GM18499 (cell line): ENCODE data around the gene PUM1.
"Not testable (repeated sequence)": the region's sequence is repeated elsewhere in the genome, so short reads cannot be mapped to it uniquely, and the experiment has no call there.

Experiments used
- ATAC-seq: cut with Tn5 transposase; IDR thresholded peaks from one replicate; pipeline ENCODE4 v1.9.1; 2021; ENCODE audit warnings: moderate number of reproducible peaks; ENCODE audit not compliant: insufficient read depth, unreplicated experiment

Gene PUM1, protein sequence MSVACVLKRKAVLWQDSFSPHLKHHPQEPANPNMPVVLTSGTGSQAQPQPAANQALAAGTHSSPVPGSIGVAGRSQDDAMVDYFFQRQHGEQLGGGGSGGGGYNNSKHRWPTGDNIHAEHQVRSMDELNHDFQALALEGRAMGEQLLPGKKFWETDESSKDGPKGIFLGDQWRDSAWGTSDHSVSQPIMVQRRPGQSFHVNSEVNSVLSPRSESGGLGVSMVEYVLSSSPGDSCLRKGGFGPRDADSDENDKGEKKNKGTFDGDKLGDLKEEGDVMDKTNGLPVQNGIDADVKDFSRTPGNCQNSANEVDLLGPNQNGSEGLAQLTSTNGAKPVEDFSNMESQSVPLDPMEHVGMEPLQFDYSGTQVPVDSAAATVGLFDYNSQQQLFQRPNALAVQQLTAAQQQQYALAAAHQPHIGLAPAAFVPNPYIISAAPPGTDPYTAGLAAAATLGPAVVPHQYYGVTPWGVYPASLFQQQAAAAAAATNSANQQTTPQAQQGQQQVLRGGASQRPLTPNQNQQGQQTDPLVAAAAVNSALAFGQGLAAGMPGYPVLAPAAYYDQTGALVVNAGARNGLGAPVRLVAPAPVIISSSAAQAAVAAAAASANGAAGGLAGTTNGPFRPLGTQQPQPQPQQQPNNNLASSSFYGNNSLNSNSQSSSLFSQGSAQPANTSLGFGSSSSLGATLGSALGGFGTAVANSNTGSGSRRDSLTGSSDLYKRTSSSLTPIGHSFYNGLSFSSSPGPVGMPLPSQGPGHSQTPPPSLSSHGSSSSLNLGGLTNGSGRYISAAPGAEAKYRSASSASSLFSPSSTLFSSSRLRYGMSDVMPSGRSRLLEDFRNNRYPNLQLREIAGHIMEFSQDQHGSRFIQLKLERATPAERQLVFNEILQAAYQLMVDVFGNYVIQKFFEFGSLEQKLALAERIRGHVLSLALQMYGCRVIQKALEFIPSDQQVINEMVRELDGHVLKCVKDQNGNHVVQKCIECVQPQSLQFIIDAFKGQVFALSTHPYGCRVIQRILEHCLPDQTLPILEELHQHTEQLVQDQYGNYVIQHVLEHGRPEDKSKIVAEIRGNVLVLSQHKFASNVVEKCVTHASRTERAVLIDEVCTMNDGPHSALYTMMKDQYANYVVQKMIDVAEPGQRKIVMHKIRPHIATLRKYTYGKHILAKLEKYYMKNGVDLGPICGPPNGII

DNA sequence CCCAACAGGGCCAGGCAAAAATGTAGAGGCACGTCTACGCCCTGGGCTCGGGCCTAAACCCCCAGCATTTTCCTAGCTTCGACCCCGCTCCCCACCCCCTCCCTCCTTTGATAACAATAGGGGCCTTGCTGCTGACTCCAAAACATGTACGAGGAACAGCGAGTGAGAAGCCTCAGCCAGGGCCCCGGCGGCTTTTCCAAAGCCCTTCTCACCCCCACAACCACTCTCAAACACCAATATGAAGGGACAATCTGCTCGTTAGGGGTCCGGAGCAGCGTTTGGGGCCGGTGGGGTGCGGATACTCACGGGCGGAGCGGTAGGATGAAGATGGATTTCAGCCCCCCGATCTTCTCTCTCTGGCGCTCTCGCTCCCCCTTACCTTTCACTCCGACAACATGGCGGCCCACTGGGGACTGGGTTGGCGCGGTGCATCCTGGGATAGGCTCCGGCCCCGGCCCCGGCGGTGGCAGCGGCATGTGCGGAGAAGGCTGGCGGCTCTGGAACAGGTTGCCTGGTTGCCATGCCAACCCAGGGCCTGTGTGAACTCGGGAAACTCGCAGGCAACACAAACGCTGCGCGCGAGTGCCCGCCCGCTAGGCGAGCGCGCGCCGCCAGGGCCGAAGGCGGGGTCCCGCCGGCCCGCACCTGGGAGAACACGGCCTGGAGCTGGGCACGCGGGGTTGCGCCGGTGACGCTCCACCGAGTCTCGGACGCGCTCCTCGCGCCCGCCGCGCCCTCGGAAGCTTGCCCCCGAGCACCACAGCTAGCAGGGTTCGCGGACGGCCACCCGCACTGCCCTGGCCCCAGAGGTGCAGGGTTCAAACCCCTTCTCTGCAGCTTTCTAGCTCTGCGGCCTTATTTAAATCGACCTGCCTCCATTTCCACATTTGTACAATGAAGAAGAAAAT, at the start of gene PUM1:
TSS of gene PUM1 (minus strand) at position 408 of the 908 bp plus-strand sequence. CDS start 6,151 bp downstream, outside the sequence.
- ATAC-seq, result peak; percentile 58

DNA sequence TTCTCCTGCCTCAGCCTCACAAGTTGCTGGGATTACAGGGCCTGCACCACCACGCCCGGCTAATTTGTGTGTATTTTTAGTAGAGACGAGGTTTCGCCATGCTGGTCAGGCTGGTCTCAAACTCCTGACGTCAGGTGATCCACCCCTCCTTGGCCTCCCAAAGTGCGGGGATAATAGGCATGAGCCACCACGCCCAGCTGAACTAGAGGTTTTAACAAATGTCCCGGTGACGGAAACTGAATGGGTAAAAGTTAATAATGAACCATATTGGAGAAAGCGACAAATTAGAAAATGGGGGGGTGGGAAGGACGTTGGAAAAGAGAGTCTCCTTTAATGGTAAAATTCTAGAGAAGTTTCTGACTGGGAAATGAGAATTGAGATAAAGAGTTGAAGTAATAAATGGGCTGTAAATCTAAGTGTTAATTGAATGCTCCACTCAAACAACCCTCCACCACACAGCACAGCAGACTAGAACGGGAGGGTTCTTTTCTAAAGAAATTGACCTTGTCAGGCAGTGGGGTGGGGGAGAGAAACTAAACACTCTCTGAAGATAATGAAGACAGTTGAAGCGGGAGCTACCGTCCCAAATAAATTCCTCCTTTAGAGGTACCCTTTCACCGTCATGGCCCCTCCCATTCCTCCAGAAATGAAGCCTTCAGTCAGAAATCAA, 46.9 kb upstream of the PUM1 start:
- no peak for ATAC-seq

DNA sequence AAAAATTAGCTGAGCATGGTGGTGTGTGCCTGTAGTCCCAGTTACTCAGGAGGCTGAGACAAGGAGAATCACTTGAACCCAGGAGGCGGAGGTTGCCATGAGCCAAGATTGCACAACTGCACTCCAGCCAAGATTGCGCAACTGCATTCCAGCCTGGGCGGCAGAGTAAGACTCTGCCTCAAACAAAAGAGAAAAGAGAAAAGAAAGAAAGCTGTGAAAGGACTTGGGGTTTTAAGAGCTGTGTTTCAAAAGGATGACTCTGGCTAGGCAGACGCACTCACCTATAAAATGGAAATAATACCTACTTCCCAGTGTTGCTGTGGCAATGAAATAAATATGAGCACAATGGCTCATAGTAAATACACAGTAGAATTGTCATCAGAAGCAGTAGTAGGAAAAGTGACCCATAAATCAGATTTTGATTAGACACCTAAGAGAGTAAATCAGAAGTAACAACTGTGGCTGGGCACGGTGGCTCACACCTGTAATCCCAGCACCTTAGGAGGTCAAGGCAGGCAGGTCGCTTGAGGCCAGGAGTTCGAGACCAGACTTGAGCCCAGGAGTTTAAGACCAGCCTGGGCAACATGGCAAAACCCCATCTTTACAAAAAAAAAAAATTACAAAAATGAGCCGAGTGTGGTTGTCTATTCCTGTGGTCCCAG, 45.9 kb upstream of the PUM1 start:
- no peak for ATAC-seq

DNA sequence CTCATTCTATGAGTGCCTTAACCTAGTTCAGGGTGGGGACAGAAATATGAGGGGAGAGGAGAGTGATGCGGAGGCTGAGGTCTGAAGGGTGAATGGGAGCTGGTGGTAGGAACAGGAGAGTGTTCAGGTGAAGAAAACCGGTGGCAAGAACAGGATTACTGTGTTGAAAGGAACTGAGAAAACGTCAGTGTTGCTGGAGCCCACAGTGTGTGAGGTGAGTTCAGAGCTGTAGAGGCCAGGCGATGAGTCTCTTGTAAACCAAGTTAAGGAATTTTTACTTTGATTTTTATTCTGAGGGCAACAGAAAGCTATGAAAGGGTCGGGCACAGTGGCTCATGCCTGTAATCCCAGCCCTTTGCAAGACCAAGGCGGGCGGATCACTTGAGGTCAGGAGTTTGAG, 45.3 kb upstream of the PUM1 start:
- no peak for ATAC-seq

DNA sequence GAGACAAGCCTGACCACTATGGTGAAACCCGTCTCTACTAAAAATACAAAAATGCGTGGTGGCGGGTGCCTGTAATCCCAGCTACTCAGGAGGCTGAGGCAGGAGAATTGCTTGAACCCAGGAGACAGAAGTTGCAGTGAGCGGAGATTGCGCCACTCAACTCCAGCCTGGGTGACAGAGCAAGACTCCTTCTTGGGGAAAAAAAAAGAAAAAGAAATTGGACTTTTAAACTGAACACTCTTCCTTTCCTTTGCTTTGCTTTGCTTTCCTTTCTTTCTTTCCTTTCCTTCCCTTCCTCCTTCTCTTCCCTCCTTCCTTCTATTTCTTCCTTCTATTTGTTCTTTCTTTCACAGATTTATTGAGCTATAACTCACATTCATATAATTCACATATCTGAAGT, 43.3 kb upstream of the PUM1 start:
- ATAC-seq, result no peak

DNA sequence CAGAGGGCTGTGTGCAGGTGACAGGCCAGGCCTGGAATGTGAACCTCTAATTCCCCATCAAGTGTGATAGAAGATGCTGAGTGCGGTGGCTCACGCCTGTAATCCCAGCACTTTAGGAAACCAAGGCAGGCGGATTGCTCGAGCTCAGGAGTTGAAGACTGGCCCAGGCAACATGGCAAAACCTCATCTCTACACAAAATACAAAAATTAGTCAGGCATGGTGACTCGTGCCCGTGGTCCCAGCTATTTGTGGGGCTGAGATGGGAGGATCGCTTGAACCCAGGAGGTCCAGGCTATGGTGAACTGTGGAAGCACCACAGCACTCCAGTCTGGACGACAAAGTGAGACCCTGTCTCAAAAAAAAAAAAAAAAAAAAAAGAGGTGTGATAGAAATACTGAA, 40.1 kb upstream of the PUM1 start:
- no peak for ATAC-seq

DNA sequence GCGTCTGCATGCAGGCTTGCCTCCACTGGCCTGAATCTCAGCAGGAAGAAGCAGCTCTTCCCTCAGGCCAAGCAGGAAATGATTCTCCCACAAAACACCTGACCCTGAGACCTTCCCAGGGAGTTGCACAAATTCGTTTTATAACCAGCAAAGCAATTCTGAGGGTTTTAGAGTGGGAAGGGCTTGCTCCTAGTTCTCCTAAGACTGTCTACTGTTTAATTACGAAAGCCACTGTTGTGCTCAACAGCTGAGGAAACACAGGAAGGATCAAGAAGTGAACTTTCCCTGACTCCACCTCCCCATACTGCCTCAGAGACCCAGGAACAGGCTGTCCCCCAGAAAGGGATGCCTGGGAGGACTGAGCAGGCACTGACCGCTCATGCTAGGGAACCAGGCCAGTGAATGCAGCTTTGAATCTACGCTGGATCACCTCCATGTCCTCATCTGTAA, 37.0 kb upstream of the PUM1 start:
- no peak for ATAC-seq

DNA sequence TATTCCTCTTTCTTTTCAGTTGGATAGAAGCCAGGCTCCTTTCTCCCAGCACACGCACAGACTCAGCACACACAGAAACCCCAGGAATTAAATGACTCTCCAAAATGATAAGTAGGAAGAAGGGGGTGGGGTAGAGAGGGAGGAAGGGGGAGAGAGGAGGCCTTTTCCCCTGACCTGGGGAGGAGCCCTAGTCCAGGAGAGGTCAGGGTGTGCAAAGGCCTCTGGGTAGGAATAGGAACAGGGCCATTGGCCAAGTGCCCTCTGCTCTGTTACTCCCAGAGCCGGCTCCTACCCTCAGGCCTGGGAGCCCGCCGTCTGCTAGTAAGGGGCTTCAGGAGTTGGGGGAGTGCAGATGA, 35.6 kb upstream of the PUM1 start:
- ATAC-seq, result no peak

DNA sequence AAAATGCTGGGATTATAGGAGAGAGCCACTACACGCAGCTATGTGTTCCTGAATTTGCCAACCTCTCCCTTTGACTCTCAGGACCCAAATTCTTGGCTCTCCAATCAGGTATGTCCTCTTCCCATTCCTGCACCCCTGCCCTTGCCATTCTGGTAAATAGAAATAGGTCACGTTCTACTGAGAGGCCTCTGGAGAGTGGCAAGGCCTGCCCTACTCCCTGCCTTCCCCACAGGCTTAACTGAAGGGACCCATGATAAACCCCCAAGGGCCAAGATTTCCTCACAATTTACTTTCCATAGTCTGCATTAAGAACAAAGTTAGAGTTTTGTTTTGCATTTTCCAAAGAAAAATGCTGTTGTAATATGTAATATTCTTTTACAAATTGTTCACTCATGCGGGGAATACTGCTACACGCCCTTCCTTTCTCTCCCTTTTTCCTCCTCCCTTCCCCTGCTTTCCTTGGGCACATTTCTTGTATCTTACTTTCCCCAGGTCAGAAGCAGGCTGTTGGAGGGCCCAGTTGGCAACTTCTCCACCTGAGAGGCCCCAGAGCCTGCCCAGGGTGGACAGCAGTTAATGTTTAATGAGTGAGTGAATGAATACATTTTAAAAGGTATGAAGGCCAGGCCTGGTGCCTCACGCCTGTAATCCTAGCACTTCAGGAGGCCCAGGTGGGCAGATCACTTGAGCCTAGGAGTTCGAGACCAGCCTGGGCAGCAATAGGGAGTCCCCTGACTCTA, 33.9 kb upstream of the PUM1 start:
- no peak for ATAC-seq

DNA sequence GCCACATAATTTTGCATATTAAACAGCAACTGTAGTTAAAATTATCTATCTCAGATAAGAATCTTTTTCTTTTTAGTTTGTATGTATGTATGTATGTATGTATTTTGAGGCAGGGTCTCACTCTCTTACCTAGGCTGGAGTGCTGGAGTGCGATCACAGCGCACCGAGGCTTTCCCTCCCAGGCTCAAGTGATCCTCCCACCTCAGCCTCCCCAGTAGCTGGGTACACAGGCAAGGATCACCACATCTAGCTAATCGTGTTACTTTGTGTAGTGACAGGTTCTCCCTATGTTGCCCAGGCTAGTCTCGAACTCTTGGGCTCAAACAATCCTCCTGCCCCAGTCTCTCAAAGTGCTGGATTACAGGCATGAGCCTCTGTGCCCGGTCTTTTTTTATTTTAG, 30.5 kb upstream of the PUM1 start:
- ATAC-seq, result no peak

DNA sequence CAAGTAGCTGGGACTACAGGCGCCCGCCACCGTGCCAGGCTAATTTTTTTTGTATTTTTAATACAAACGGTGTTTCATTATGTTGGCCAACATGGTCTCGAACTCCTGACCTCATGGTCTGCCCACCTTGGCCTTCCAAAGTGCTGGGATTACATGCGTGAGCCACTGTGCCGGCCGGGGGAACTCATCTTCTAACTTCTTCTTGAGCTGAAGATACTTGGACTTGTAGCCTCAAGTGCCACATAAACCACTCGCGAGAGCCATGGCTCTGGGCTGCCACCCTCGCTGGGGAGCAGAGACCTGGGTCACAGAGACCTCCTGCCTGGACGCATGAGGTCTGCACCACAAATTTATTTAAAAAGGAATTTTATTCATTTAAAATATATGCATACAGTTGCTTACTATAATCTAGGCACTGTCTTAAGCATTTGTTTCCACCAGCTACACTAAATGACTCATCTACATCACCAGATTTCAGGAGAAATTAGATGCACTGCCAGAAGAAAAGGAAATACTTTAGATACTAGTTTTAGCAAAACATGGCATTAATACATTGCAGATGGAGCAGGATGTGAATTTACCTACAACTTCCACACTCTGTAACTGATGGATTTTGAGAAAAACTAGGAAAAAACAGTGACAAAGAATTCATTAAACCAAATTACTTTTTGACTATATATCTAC, 29.9 kb upstream of the PUM1 start:
- ATAC-seq, result no peak

DNA sequence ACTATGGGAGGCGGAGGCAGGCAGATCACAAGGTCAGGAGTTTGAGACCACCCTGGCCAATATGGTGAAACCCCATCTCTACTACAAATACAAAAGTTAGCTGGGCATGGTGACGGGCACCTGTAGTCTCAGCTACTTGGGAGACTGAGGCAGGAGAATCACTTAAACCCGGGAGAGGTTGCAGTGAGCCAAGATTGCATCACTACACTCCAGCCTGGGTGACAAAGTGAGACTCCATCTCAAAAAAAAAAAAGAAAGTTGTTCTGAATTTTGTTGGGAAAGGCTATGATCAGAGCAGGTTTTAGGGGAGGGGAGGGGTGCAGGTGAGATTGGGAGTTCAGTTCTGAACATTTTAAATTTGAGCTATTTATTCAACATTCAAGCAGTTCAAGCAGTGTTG, 22.6 kb upstream of the PUM1 start:
- ATAC-seq, result not testable (repeated sequence)

DNA sequence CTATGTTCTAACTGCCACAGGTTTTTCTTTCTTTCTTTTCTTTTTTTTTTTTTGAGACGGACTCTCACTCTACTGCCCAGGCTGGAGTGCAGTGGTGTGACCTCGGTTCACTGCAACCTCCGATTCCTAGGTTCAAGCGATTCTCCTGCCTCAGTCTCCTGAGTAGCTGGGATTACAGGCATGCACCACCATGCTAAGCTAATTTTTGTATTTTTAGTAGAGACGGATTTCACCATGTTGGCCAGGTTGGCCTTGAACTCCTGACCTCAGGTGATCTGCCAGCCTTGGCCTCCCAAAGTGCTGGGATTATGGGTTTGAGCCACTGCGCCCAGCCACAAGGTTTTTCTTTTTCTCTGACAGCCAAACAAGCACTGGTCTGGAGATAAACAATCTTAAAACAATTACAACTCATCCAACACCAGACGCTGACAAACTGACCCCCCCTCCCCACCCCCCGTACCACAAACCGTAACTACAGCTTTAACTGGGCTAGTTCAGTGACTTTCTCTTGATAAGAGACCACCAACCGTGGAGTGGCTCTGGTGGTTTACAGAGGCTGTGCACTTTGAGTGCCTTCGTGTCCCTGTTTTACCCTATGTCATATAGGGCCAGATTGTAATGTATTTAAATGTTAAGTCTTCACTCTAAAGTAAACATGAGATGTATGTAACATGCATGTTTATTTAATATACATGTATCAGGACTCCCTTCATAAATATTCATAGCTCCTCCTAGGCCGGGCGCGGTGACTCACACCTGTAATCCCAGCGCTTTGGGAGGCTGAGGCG, 19.5 kb upstream of the PUM1 start:
- ATAC-seq, result no peak

DNA sequence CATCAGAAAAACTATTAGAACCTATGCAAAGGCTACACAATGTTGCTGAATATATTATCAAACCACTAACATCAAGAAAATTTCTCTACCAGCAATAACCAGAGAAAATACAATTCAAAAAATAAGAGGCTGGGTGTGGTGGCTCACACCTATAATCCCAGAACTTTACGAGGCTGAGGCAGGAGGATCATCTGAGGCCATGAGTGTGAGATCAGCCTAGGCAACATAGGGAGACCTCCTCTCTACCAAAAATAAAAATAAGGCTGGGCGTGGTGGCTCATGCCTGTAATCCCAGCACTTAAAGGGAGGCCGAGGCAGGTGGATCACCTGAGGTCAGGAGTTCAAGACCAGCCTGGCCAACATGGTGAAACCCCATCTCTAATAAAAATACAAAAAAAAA, 16.9 kb upstream of the PUM1 start:
- no peak for ATAC-seq

DNA sequence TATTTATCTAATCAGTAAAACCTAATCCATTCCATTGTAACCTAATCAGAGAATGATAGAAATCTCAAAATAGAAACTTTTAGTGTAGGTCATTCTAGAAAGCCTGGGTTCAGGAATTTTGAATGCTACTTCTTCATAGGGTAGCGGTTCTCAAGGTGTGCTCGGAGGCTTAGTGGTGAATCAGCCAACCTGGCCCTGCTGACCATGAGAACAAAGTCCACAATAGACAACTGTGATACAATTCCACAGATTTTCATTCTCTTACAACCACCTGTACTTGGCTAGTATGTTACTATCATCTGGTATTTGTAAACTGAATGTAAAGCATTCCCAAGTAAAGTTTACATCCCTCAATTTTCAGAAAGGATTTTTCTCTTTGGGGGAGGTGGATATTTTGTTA, 7.5 kb upstream of the PUM1 start:
- no peak for ATAC-seq

DNA sequence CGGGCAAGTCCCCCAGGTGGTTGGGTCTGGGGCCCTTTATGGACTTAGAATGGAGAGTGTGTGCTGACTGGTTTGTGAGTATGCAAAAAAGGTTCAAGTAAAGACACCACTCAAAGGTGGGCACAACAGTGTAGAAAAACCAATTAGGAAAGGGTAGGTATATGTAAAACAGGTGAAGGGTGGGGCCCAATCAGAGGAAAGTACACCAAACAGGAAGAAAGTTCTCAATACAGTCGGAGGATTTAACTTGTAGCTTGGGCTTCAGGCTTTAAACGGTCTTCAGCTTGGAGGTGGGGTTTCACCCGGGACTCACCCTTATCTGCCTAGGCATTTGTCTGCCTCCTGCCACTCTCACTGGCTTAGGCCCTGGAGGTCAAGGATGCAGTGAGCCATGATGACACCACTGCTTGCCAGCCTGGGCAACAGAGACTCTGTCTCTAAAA, 6.8 kb upstream of the PUM1 start:
- no peak for ATAC-seq

DNA sequence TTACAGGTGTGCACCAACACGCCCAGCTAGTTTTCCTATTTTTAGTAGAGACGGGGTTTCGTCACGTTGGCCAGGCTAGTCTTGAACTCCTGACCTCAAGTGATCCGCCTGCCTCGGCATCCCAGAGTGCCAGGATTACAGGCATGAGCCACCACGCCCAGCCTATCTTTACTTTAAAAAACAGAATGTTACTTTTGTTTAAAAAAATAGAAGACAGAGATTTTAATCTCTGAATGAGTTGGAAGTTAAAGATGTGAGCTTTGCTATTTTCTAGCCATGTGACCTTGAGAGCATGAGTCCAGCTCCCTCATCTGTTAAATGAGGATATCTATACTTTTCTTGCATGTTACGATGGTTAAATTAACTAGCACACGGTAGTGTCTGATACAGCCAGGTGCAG, 3.9 kb upstream of the PUM1 start:
- ATAC-seq, result no peak
